NK-92 (cell line): ENCODE results near the gene GUK1.

Source experiments
- DNase-seq: peaks from one replicate; lab custom pipeline; 2025; ENCODE audit not compliant: unreplicated experiment; lab: John Stamatoyannopoulos, UW

Gene GUK1

GRCh38 chr1:228149406-228150119 lies 9.5 kb downstream of the GUK1 start, which contains the start of gene GJC2:
TSS of gene GJC2 (plus strand) at chr1:228149930. CDS start at chr1:228157759, 7,829 bp downstream.
- DNase-seq: no peak

GRCh38 chr1:228150120-228150460 lies 10.0 kb downstream of the GUK1 start:
- DNase-seq: no peak

- DNase-seq: no peak
Measured at GRCh38 chr1:228150461-228151179, 10.5 kb downstream of the GUK1 start.

- DNase-seq: no peak
Measured at GRCh38 chr1:228151180-228151925, 11.3 kb downstream of the GUK1 start.

- no peak for DNase-seq
Measured at GRCh38 chr1:228152097-228152917, 12.2 kb downstream of the GUK1 start.

- no peak for DNase-seq
Measured at GRCh38 chr1:228152918-228153258, 12.8 kb downstream of the GUK1 start.

GRCh38 chr1:228154021-228154669 lies 14.1 kb downstream of the GUK1 start:
- no peak for DNase-seq

- DNase-seq: no peak
Measured at GRCh38 chr1:228154670-228155571, 14.8 kb downstream of the GUK1 start.

- DNase-seq: no peak
Measured at GRCh38 chr1:228155596-228156514, 15.8 kb downstream of the GUK1 start.

GRCh38 chr1:228156515-228156881 lies 16.4 kb downstream of the GUK1 start:
- DNase-seq: no peak

GRCh38 chr1:228156941-228157728 lies 17.1 kb downstream of the GUK1 start:
- DNase-seq: no peak

GRCh38 chr1:228157729-228158126 lies 17.6 kb downstream of the GUK1 start:
- DNase-seq: no peak

GRCh38 chr1:228158151-228159007 lies 18.3 kb downstream of the GUK1 start:
- no peak for DNase-seq

- DNase-seq: no peak
Measured at GRCh38 chr1:228159008-228159665, 19.1 kb downstream of the GUK1 start.

GRCh38 chr1:228160201-228160761 lies 20.2 kb downstream of the GUK1 start:
- DNase-seq: no peak

- no peak for DNase-seq
Measured at GRCh38 chr1:228161362-228161761, 21.3 kb downstream of the GUK1 start.
